ENCODE data around the gene ZNF618.
A peak's percentile ranks its signal among the peaks of the same experiment; 100 is the strongest.
"Not testable (repeated sequence)": the region's sequence is repeated elsewhere in the genome, so short reads cannot be mapped to it uniquely, and the experiment has no call there.

Gene ZNF618

DNA sequence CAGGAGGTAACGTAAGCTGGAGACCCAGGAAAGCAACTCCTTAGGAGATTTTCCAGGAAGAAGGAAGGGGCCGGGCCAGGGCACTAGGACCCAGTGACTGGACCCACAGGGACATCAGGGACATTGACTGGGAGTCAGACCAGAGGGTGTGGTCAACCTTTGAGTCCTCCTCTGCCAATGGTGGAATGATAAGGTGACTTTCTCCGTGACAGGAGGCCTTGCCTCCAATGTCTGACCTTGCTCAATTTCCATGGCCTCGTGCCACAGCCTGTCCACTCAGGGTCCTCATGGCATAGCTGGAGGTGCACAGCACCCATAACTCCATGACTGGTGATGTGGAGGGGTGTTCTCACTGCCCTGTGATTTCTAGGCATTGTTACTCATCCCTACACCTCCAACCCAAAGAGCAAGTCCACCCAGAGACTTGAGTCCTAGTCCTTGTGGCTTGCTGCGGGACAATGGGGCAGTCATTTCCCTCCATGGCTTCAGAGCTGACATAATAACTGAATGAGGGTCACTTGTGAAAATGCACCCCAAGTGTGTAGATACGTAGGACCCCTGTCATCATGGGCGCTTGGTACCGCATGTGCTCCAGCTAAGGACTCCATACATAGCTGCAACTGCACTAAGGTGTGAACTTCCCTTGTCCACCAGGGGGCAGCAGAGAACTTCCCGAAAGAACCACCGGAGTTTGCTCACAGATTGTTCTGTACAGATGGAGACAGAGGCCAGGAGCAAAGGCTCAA lies 206.1 kb downstream of the ZNF618 start:
- peak; percentile 88 for DNase-seq (ENCODE audit: low spot score)

DNA sequence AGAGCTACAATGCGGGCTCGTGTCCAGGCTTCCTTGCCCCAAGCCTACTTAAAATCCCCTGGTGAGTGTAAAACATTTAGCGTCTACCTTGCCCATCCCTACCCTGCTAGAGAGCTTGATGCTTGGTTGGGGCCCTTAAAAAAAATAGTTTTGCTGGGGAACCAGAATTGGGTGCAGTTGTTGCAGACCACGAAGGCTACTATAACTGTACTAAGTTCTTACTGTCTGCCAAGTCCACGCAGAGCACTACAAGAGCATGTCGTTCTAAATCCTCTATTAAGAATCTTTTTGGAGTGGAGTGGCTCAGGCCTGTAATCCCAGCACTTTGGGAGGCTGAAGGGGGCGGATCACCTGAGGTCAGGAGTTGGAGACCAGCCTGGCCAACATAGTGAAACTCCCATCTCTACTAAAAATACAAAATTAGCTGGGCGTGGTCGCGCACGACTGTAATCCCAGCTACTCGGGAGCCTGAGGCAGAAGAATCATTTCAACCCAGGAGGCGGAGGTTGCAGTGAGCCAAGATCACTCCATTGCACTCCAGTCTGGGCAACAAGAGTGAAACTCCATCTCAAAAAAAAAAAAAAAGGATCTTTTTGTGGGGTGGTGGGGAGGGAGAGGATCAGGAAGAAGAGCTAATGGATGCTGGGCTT lies 206.8 kb downstream of the ZNF618 start:
- not testable (repeated sequence) for DNase-seq (ENCODE audit: low spot score)

DNA sequence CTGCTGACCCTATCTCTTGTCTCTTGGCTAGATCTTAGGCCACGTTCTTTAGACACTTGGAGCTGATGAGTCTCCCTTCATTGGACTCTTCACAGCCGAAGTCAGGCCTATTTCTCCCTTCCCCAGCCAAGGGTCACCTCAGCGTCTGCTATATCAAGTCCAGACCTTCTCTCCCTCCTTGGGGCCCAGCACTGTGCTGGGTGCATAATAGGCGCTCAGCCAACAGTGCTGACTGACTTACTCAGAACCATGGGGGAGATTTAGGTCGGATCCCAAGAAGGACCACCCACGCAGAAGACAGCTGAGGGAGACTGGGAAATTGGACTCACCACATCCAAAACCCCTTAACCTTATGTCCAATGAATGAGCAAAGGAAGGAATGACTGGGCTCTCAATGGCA lies 207.6 kb downstream of the ZNF618 start:
- DNase-seq (ENCODE audit: low spot score): no peak

DNA sequence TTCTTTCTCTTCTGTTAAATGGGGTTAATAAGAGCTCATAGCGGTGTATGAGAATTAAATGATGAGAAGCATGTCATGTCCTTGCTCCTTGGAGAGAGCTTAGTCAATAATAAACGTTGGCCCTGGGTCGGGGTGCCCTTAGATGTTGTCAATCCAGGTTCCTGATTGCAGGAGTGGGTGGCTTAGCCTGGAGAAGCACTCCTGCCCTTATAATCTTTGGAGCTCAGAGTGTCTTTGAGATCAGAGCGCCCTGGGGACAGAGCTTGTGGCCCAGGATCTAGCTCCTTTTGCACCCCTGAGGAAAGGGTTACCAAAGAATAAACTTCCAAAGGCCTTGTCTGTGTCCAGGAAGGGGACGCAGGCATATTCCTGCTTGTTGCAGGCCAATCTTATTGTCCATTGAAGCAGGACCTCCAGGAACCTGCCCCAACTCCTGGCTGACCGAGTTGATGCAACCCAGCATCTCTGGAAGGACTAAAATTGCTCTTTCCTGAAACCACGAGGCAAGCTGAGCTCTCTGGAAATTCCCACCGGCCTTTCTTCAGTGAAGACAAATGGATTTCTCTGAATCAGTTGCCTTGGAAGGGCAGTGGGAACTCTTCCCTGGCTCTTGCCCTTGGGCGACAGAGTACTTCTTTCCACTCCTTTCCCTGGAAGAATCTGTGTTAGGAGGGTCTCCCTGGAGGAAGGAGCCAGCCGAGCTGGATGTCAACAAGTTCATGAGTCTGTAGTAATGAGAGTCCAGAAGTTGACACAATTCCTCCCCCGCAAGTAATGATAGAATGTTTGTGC lies 208.4 kb downstream of the ZNF618 start:
- DNase-seq (ENCODE audit: low spot score): no peak

DNA sequence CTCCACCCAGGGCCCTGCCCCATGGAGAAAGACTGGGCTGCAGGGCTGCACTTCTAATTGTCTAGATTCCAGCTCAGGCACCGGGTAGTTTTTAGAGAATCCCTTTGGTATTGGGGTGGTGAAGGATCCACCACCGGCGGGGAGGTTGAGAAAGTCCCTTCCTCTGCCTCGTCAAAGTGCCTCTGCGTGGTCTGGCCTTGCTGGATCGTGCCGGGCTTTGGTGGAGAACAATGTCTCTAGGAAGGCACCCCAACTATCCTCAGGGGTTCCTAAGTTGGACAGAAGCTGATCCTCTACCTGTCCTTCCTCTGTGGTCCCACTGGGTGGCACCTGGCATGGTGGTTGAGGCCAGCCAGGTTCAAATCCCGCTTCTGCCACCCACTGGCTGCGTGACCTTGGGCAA lies 209.3 kb downstream of the ZNF618 start:
- DNase-seq (ENCODE audit: low spot score): no peak

DNA sequence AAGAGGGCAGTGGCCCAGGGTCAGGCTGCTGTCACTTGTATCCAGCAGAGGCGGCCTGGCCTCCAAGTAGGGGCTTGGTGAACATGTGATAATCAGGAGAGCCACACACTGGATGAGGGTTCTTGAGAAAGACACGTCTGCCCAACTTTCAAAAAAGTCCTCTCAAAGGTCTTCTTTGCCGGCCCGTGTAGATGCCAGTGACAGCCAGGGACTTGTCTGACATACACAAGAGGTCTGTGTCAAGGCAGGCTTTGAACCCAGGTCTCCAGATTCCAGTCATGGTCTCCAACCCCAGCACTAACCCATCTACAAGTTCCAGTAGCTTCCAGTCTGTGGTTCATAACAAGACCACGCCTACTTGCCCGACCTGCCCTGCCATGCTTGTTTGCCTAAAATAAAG lies 209.9 kb downstream of the ZNF618 start:
- DNase-seq (ENCODE audit: low spot score): no peak

- DNase-seq (ENCODE audit: low spot score): no peak
These were observed 210.5 kb downstream of the ZNF618 start for GRCh38 chr9:114086607-114087006.

DNA sequence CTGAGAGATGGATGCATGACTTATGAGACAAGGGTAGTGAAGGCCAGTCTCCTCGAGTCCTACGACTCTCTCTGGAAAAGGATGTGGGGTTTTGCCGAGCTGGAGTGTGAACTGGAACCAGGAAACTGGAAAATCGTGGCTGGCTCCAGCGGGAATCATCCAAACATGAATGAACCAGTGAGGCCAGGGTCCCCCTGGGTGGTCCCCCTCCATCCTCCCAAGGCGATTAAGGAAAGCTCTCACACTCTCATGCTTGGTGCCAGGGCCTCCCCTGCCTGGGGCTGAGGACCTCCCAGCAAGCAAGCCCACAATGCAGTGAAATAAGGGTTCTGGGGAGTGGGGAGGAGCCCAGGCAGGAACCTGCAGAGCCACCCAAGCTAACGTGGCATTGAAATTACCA lies 211.6 kb downstream of the ZNF618 start:
- no peak for DNase-seq (ENCODE audit: low spot score)

- DNase-seq (ENCODE audit: low spot score): no peak
These were observed 212.6 kb downstream of the ZNF618 start for GRCh38 chr9:114088571-114089170.

- DNase-seq (ENCODE audit: low spot score): no peak
These were observed 213.2 kb downstream of the ZNF618 start for GRCh38 chr9:114089206-114089840.

DNA sequence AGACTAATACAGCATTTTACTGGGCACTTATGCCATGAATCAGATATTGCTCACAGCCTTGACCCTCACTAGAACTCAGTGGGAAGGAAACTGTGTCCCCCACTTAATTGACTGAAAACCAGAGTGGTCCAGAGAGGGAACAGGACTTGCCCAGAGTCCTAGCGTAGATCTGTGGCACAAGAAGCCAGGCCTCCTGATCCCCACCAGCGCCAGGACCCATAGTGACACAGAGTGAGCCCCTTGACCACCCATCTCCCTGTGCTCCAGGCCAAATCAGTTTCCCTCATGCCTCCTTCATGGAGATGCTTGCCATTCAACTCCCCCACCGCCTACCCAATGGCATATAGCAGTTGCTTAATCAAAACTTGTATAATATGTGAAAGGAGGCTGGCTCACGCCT lies 214.7 kb downstream of the ZNF618 start:
- no peak for DNase-seq (ENCODE audit: low spot score)

GRCh38 chr9:114091711-114092110 lies 215.6 kb downstream of the ZNF618 start:
- no peak for DNase-seq (ENCODE audit: low spot score)

DNA sequence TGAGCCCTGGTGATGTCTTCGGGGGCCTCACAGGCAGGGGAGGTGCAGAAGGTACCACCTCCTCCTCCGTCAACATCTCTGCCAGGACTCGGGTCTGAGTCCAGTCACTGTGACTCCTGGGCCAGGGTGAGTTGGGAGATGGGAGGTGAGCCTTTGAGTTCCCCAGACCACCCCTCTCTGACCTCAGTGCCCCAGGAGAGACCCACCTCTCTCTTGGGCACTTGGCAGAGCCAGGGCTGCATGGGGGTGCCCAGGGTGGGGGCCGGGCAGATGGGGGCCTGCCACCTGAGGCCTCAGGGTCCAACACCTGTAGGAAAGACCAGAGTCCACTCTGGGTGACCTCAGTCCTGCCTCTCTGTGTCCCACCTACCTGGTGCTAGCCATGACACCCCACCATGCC lies 216.2 kb downstream of the ZNF618 start:
- no peak for DNase-seq (ENCODE audit: low spot score)

DNA sequence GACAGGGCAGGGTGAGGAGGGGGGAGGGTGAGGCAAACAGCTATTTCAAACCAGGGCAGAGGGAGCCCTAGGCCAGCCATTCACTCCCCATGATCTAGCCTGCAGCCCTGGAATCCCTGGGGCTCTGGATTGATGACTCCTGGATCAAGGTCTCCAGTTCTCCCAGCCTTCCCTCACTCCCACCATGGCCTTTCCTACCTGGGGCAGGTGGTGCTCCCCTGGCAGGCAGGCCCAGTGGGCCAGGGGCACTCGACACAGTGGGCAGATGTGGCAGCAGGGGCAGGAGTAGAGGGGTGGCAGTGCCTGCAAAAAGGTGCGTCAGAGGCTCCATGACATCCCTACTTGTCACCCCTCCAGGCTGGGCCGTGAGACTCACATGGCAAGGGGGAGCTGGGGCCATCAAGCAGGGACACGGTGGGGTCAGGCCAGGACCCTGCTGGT lies 216.9 kb downstream of the ZNF618 start:
- DNase-seq (ENCODE audit: low spot score): no peak

DNA sequence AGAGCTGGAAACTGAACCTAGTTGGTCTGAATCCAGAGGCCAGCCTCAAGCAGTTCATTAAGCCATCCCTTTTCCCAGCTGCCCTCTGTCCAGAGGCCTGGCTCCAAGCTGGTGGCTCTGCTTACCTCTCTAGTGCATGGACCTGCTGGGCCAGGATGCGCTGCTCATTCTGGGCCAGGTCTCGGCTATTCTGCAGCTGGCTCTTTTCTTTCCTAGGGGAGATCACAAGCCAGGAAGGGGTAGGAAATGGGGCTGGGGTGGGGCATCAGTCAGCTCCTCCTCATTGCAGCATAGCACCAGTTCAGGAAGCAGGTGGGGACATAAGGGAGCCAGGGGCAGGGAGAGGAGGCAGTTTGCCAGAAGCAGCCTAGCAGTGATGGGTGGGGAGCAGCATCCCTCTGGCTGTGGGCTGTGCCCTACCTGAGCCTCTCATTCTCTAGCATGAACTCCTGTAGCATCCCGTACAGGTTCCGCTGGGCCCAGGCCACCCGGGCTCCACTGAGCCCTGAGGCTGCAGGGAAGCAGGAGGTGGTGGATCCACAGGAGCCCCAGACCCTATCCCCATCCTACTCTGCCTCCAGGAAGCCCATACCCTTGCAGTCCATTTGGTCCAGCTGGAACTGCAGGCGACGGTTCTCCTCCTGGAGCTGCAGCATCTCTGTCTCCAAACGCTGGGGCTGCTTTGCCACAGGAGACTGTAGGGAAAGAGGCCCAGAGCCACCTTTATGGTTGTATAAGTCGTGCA lies 217.8 kb downstream of the ZNF618 start:
- DNase-seq (ENCODE audit: low spot score): no peak

GRCh38 chr9:114094971-114095370 lies 218.9 kb downstream of the ZNF618 start:
- no peak for DNase-seq (ENCODE audit: low spot score)

- no peak for DNase-seq (ENCODE audit: low spot score)
These were observed 220.0 kb downstream of the ZNF618 start for GRCh38 chr9:114096041-114096511.

GRCh38 chr9:114096866-114097612 lies 220.9 kb downstream of the ZNF618 start:
- no peak for DNase-seq (ENCODE audit: low spot score)

DNA sequence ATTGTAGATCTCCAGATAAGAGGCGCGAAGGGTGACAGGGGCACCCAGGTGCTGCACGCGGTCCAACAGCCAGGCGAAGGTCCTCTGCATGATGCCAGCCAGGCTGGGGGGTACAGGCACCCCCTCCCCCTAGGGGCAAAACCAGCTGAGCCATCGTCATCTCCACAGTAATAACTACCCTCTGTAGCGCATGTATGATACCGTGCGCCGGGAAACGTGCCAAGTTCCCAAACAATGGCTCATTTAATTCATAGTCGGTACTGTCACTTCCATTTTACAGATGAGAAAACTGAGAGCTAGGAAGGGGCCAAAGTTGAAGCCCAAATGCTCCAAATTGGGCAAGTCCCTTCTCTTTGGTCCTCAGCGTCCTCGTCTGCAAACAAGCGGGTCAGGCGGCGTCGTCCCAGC lies 221.5 kb downstream of the ZNF618 start:
- DNase-seq (ENCODE audit: low spot score): no peak

Data from hepatic stellate cell (primary cell).